NCI-H2196 (cell line): ENCODE results near the gene CAPN14.

Experiments
- DNase-seq: peaks from one replicate; lab custom pipeline; 2025; ENCODE audit not compliant: unreplicated experiment; lab: John Stamatoyannopoulos, UW

CAPN14 gene

DNA sequence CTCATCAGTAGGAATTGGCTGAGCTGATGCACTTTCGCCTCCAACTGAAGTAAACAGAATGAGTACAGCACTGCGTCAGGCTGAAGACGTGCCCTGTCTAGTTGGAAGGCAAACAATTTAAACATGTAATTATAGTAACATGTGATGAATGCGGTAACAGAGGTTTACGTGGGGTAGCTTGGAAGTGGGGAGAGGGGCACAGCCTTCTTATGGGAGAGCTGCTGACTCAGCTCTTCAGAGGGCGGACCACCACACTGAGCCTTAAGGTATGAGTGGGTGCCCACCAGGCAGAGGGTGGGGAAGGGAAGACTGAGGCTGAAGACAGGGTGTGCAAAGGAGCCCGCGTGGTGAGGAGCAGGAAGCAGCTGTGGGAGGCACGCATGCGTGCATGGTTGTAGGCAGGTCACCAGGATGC lies 10.4 kb upstream of the CAPN14 start:
- no peak for DNase-seq

DNA sequence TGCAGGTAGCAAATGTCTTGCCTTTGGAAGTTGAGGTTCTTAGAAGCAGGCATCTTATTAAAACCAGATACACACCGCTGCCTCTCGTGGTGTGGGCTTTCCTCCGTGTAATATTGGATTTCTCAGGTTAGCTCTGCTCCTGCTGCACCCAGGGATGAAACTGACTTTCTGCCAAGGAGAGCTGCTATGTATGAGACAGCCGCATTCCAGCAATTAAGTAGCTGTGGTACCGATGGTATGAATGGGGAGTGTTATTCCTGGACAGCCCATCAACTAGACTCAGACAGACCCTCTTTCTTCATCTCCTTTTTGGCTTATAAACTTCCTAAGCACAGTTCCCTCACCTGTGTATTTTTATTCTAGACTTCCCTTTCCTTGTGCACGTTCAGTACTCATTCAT lies 9.8 kb upstream of the CAPN14 start:
- DNase-seq: no peak

DNA sequence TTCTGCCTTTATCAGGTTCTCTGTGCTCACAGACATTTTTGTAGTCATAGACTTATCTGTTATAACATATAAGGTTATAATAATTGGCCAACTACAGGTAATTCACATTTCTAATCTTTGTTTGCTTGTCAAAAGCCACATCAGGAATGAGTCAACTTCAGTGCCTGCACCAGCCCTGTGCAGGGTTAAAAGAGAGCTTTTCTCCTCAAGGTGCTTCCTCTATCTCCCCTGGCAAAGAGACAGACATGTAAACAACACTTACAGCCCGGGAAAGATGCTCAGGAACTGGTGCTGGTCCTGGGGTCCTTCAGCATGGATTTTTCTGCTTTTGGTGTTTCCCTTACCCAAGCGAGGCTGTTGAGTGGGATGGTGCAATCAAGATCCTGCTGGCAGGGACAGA lies 9.0 kb upstream of the CAPN14 start:
- no peak for DNase-seq

DNA sequence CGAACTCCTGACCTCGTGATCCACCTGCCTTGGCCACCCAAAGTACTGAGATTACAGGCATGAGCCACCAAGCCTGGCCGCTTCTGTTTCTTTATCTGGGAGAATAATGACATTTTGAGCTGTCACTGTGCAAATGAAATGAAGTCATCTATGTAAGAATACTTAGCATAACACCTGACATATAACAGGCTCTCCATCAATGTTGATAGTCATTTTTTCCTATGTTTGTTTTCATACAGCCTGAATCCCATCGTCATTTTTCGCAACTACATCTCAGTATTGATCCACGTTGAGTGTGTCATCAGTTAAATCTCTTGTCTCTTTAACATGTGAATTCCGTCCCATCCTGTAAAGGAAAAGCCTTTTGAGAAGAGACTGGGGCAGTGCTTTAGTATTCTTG lies 6.4 kb upstream of the CAPN14 start:
- no peak for DNase-seq

DNA sequence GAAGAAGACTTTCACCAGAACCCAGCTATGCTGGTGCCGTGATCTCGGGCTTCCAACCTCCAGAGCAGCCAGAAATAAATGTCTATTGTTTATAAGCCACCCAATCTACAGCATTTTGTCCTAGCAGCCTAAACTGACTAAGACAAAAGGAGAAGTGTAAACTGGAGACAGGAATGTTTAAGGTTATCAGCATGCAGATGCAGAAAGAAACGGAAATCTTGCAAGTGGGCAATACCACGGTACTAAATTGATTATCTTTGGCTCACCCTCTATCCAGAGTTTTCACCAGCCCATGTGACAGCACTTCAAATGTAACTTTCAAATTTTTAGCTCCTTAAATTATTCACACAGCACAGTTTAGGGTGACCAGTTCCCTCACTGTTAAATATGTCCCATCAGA lies 5.7 kb upstream of the CAPN14 start:
- no peak for DNase-seq

DNA sequence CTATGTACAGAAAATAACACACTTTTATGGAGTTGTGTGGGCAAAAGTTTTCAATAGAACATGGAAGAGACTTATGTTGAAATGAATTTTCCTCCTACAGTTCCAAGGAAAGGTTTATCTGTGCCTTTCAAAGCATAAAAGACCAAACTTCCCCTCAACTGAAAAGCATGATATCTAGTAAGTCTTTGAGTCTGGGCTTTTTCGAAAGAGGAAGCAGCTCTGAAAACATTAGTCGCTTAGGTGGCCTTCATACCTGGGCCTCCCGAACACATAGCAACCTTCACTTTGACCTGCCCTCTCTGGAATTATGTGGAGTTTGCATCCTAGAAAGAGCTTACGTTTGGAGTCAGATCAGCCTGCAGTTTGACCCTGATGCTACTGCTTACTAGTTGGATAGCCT lies 4.8 kb upstream of the CAPN14 start:
- no peak for DNase-seq

DNA sequence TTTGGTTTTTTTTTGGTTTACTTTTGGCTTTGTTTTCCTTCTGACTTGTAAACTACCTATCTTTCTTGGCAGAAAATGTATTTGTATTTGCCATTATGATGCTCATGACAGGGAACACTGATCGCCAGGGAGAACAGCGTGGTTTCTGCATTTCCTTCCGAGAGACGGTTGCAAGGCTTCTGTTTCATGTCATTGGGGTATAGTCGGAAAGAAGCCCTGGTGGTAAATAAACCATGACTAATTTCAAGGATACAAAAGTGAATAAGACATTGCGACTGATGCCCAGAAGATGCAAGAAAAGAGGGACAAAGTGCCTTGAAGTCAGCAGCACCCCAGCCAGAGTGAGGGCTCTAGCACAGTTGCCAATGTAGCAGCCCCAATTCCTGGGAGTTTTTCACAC lies 4.2 kb upstream of the CAPN14 start:
- DNase-seq: no peak

DNA sequence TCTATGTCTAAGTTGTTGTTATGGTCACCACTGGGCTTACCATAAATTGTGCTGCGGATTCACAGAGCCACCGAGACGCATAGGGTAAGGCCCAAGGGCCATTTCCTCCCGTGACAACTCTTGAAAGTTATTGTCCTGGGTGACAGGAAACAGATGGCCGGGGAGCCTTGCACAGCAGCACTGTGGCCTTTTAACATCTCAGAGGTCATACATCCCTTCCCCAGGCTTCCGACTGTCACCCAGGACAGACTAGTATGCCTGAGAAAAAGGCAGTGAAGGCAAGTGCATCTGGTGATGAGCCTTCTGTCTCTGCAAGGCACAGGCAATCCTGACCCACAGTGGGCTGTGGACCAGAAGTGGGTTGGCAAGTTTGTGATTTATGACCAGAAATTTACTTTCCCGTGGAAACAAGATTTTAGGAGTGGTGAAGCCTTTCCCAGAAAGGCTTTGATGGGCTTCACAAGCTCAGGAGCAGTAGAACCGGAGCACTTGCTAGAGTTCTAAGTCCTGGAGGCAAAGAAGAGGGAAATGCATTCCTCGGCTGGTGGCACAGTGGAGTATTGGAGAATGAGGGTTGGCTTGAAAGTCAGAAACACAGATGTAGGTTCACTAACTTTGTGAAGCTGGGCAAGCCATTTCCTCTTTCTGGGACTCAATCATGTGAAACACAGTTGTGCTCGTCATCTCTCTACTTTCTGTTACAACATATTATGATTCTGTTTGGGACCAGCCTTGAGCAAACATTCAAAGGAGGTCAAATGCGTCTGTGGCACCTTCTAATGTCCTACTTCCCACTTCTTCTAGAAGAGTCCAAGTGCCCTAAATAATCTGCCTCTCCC lies 2.0 kb upstream of the CAPN14 start:
- DNase-seq: no peak

DNA sequence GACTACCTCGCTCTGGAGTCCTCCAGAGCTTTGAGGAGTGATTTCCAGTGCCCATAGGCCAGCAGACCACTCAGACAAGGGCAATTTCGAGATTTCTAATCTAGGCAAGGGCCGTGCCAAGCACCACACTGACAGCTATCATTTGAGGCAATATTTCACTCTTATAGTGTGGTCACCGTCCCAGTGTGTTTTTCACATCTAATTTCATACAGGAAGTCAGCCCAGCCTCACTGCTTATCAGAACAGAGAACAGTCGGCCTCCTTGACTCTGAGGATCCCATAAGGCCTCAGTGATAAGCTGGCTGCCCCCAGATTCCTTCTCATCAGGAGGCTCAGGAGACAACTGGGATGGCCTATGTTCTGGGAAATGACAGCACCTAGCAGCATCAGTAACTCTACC lies 581 bp downstream of the CAPN14 start:
- no peak for DNase-seq

DNA sequence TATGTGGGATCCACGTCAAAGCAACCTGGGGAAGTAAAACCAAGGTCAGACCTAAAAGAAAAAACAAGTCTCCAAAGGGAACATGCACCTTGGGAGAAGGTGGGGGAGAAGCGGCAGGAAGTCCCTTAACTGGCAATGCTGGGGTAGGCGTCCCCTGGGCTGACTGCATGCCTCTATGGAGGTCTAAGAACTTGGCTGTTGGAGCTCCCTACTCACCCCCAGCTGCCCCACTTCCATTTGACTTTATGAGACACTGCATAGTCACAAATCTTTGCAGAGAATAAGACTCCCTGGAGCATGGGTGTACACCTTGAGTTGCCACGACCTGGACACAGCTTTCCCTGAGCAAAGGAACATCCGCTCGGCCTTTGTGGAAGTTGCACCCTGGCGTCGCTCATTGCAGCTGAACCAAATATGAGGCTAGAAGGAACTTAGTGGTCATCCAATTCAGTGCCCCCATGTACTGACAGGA lies 2.8 kb downstream of the CAPN14 start:
- no peak for DNase-seq

DNA sequence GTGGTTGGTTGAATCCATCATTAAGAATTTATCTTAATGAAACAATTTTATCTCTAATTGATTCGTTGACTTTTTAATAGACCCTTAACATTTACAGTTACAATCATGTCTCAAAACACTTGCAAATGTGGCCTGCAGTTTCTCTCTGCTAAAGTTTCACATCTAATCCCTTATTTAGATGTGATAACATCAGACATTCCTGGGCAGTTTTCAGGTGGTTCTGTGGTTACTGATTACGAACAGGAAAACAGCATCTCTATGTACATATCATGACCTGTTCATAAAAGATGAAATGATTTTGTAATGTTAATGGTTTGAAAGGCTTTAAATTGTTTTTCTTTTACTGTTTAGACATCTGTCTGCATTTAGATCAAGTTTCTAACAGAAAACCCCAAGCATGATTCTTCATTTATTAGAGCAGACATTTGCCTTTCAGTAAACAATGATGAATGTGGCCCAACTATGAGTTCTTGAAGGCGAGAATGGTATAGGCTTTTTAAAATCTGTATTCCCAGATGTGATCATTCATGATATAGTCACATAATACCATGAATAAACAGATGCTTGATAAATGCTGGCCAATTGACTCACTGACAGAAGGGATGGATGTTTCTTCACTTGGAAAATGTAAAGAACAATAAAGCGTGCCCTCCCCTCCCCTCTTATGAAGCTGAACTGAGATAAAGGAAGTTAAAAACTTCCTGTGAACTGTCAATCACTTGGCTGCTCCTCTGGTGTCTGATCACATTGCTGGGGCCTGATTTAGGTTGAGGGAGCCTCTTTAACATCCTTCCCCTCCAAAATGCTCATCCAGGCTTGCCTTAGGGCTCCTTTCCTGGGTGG lies 3.5 kb downstream of the CAPN14 start:
- DNase-seq: no peak

DNA sequence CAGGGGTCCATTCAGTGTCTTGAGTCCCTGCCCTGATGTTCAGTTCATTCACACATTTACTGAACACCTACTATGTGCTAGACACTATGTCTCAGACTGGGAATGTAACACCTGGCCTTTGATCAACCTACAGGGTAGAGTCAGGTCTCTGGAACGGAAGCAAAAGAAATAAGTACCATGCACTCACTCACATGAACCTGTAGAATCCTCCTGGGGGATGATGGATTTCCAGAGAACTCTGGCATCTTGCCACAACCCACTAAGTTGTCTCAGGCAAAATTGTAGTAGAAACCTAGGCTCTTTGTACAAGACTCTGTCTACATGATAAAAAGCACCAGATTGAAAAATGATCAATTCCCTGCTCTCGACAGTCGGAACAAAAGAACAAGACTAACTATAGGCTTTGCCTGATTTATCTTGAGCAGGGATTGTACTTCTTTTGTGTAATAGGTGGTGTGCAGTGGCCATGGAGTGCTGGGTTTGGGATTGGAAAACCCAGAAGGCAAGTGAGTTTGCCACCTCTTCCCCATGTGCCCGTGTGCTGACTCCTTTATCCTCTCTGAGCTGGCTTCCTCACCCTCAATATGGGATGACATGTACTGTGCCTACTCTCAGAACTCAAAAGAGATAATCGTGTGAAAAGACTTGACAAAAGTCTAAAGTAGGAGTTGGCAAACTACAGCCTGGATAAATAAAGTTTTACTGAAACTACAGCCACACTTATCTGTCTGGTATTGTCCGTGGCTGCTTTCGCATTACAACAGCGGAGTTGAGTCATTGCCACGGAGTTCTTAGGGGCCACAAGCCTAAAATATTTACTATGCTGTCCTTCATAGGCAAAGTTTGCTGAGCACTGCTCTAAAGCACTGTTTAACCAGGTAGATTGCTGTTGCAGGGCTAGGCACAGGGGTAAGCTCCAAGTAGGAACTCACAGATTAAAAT lies 4.4 kb downstream of the CAPN14 start:
- DNase-seq: no peak

DNA sequence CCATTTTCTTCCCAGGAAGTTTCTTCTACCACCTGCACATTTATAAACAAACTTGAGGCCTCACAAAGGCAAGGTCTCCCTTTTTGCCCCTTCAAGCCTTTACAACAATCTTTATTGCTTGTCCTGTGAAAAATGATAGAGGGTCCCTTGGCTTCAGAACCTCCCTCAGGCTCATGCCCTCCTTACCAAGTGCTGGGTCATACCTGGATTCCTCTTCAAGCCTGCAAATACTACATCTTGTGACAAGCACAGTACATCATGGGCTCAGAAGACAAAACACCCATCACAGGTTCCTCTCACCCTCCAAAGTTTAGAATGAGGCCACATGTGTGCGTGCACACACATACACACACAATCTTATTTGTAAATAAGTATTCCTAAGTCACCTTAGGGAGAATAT lies 9.1 kb downstream of the CAPN14 start:
- no peak for DNase-seq

DNA sequence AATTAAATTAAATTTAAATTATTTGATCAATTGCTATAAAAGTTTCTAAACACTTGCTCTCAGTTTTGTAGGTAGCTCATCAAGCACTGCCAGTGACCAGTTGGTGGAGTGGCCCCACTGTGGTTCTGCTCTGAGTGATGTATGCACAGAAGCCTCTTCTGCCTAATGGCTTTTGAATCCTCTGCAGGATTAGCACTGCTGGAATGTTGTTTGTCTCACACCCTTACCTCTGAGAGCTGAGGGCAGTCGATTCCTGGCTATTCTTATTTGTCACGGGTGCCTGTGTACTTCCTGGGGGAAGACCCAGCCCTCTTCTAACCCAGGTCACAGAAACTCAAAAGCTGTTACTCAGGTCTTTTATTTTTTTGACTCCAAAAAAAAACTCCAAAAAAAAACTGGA lies 9.5 kb downstream of the CAPN14 start:
- no peak for DNase-seq

DNA sequence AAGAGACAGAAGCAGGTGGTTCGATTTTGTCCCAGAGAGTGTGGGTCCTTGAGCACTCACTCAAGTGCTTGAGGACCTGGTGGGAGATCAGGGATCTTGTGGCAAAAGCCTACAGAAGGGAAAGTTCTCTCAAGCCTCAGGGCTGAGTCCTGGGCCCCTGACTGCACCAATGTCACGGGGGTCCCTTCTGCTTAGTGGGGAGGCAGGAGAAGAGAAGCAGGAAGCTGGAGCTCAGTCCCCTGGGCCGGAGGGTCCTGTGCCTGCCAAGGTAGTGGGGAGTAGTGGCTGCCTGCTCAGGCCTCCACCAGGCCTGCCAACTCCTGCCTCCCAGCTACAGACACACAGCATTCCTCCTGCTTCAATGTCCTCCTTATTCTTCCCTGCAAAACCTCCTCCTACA lies 11.7 kb downstream of the CAPN14 start:
- DNase-seq: no peak

DNA sequence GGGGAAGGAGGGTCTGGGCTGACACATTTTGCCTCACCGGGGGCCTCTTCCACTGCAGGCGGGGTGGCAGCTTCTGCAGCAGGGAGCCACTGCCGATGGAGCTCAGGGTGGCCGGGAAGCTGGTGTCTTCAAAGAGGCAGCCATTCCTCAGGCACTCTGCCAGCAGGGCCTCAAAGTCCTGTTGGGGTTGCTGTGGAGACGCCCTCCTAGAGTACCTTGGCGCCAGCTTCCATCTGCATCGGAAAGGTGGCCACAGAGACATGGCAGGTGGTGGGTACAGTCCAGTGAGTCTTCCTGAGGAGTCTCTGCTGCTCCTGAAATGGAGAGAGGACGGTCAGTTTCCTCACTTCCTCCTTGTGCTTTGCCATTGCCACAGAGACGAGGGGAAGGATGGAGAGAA lies 12.1 kb downstream of the CAPN14 start:
- no peak for DNase-seq

DNA sequence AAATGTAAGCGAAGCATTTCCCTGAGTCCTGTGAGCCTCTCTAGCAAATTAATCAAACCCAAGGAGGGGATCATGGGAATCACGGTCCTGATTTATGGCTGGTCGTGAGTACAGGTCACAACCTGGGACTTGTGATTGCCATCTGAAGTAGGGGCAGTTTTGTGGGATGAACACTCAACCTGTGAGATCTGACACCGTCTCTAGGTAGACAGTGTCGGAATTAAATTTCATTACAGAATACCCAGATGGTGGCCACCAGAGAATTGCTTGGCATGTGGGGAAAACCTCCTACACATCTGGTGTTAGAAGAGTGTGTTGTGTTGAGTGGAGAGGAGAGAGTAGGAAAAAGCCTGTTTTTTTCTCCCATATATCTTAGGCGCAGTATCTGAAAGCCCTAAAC lies 12.5 kb downstream of the CAPN14 start:
- no peak for DNase-seq

DNA sequence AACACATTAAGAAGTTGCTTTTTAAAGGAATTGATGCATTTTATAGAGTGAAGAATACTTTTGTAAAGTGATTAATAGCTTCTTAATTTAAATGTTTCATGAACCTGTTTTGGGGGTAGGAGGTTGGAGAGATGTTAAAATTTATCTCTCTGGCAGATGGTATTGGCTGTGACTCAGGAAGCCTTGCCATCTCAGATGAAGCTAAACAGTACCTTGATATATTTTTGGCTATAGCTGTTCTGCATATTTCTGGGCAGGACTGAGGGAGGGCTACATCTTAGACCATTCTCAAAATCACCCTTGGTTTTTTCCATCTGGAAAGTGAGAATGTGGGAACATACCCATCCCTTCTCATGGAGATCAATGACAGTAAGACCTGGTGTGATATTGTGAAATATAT lies 13.4 kb downstream of the CAPN14 start:
- no peak for DNase-seq

DNA sequence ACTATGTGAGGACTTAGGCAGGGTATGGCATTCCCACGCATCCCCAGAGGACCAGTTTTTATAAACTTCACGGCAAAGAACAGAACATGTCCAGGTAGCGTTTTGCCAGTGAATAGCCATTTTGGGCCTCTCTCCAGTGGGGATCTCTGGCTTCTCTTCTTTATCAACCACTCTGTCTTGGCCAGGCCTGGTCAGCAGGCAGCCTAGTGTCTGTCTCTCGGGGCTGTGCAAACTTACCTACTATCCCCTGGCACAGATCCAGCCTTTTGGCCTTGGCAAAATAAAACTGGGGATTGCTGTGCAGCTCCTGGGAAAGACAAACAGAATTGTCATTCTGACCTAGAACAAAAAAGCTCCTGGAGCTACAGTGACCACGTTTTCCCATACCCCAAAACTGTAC lies 14.5 kb downstream of the CAPN14 start:
- DNase-seq: no peak

DNA sequence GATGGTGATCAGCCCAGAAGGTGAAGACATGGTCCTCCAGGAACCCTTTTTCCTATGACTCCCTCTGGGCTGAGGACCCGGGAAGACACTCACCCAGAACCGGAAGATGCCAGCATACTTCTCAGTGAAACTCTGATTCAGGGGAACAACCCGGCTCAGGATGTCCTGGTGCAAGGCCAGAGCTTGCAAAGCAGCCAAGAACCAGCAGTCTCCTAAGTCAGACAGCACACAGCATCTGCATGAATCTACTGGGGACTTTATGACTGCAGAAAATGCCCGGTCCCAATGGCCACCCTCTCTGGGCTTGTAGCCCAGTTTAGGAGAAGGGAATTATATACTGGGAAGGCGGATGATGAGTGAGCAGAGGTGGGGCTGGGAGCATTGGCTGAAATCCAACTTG lies 15.3 kb downstream of the CAPN14 start:
- DNase-seq: no peak

DNA sequence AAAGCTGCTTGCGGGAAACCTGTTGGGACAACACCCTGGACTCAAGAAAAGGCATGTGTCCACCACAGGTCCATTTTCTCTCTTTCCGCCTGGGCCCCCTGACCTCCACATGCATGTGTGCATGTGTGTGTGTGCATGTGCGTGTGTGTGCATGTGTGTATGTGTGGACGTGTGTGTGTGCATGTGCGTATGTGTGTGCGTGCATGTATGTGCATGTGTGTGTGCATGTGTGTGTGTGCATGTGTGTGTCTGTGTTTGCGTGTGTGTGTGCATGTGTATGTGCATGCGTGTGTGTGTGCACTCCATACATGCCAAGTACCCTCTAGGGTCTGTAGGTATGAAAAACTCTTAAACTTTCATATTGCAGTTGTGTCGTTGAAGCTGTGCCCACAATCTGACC lies 16.3 kb downstream of the CAPN14 start:
- no peak for DNase-seq
